ENCODE measurements around the gene PTPRD.

The PTPRD gene

GRCh38 chr9:10613419-10613818 lies 617 bp upstream of the PTPRD start:
- no peak overlapping the region for H3K27ac ChIP-seq (ENCODE audit: extremely low read depth, low read depth, low read length)
- POLR2A ChIA-PET: no interaction called here
- H3K4me3 ChIP-seq (ENCODE audit: low read depth, low read length): peak overlapping the region; percentile 48
- H3K4me1 ChIP-seq (ENCODE audit: control insufficient read depth, insufficient read depth, low read length): no peaks in the 10 kb centered on the region
- CTCF ChIA-PET: no interaction called here
- no peaks in the 10 kb centered on the region for H3K36me3 ChIP-seq (ENCODE audit: control insufficient read depth in 2 of 2, insufficient read depth in 1 of 2, low read length in 2 of 2)
- no peaks in the 10 kb centered on the region for H3K9me3 ChIP-seq (ENCODE audit: control insufficient read depth, insufficient read depth, low read depth, low read length)
- TF ChIP-seq ZXDB (tag by site-specific recombination; IDR thresholded peaks at IDR 0.05): no peak
- no peak for TF ChIP-seq INSM2 (tag by site-specific recombination; IDR thresholded peaks at IDR 0.05)
- TF ChIP-seq ZNF211 (tag by site-specific recombination; IDR thresholded peaks at IDR 0.05; ENCODE audit: low read depth): no peak
- no peak for TF ChIP-seq ZBTB7A (tag by site-specific recombination; IDR thresholded peaks at IDR 0.05; ENCODE audit: low read depth)
- TF ChIP-seq BCL11B (tag by site-specific recombination; IDR thresholded peaks at IDR 0.05; ENCODE audit: low read depth): no peak
- TF ChIP-seq ZFP3 (tag by site-specific recombination; IDR thresholded peaks at IDR 0.05; ENCODE audit: low read depth): no peak
- TF ChIP-seq ZNF521 (tag by site-specific recombination; IDR thresholded peaks at IDR 0.05): no peak
- TF ChIP-seq, protein P1, sequence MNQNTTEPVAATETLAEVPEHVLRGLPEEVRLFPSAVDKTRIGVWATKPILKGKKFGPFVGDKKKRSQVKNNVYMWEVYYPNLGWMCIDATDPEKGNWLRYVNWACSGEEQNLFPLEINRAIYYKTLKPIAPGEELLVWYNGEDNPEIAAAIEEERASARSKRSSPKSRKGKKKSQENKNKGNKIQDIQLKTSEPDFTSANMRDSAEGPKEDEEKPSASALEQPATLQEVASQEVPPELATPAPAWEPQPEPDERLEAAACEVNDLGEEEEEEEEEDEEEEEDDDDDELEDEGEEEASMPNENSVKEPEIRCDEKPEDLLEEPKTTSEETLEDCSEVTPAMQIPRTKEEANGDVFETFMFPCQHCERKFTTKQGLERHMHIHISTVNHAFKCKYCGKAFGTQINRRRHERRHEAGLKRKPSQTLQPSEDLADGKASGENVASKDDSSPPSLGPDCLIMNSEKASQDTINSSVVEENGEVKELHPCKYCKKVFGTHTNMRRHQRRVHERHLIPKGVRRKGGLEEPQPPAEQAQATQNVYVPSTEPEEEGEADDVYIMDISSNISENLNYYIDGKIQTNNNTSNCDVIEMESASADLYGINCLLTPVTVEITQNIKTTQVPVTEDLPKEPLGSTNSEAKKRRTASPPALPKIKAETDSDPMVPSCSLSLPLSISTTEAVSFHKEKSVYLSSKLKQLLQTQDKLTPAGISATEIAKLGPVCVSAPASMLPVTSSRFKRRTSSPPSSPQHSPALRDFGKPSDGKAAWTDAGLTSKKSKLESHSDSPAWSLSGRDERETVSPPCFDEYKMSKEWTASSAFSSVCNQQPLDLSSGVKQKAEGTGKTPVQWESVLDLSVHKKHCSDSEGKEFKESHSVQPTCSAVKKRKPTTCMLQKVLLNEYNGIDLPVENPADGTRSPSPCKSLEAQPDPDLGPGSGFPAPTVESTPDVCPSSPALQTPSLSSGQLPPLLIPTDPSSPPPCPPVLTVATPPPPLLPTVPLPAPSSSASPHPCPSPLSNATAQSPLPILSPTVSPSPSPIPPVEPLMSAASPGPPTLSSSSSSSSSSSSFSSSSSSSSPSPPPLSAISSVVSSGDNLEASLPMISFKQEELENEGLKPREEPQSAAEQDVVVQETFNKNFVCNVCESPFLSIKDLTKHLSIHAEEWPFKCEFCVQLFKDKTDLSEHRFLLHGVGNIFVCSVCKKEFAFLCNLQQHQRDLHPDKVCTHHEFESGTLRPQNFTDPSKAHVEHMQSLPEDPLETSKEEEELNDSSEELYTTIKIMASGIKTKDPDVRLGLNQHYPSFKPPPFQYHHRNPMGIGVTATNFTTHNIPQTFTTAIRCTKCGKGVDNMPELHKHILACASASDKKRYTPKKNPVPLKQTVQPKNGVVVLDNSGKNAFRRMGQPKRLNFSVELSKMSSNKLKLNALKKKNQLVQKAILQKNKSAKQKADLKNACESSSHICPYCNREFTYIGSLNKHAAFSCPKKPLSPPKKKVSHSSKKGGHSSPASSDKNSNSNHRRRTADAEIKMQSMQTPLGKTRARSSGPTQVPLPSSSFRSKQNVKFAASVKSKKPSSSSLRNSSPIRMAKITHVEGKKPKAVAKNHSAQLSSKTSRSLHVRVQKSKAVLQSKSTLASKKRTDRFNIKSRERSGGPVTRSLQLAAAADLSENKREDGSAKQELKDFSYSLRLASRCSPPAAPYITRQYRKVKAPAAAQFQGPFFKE (tag by site-specific recombination; IDR thresholded peaks at IDR 0.05; ENCODE audit: borderline replicate concordance): no peak
- TF ChIP-seq ZNF621 (tag by site-specific recombination; IDR thresholded peaks at IDR 0.05): no peak
- TF ChIP-seq ZNF394 (tag by site-specific recombination; IDR thresholded peaks at IDR 0.05; ENCODE audit: borderline replicate concordance): no peak
- no peak for TF ChIP-seq TRIM28 (IDR thresholded peaks at IDR 0.05; ENCODE audit: borderline replicate concordance, low read length)
- no peak for TF ChIP-seq MZF1 (tag by site-specific recombination; IDR thresholded peaks at IDR 0.05; ENCODE audit: borderline replicate concordance)
- no peak for TF ChIP-seq ZNF792 (tag by site-specific recombination; IDR thresholded peaks at IDR 0.05)
- TF ChIP-seq, protein P2, sequence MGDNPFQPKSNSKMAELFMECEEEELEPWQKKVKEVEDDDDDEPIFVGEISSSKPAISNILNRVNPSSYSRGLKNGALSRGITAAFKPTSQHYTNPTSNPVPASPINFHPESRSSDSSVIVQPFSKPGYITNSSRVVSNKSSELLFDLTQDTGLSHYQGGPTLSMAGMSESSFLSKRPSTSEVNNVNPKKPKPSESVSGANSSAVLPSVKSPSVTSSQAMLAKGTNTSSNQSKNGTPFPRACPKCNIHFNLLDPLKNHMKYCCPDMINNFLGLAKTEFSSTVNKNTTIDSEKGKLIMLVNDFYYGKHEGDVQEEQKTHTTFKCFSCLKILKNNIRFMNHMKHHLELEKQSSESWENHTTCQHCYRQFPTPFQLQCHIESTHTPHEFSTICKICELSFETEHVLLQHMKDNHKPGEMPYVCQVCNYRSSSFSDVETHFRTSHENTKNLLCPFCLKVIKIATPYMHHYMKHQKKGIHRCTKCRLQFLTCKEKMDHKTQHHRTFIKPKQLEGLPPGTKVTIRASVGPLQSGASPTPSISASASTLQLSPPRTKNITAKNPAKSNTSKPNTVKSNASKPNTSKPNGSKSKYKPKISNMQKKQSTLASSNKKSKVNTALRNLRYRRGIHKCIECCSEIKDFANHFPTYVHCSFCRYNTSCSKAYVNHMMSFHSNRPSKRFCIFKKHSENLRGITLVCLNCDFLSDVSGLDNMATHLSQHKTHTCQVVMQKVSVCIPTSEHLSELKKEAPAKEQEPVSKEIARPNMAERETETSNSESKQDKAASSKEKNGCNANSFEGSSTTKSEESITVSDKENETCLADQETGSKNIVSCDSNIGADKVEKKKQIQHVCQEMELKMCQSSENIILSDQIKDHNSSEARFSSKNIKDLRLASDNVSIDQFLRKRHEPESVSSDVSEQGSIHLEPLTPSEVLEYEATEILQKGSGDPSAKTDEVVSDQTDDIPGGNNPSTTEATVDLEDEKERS (tag by site-specific recombination; IDR thresholded peaks at IDR 0.05): no peak

DNA sequence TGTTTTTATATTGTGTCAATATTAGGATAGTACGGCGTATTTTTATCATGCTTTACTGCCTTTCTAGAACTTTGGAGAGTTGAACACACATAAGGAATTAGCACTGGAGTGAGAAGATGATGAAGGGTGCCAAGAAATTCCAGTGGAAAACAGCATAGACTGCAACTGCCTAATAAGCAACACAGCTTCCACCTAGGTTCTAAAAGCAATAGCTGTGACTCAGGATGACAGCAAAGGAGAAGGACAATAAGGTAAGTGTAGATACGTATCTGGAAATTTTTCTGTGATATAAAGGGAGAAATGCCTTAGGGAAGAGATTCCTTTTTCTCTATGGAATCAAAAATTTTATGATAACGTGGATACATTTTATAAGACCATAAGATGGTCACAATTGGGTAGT lies 7.4 kb downstream of the PTPRD start:
- Histone ChIP-seq H3K36me3 (ENCODE audit: control insufficient read depth in 2 of 2, insufficient read depth in 1 of 2, low read length in 2 of 2) (no peaks in the 10 kb centered on the region), H3K9me3 (ENCODE audit: control insufficient read depth, insufficient read depth, low read depth, low read length) (no peaks in the 10 kb centered on the region), H3K4me1 (ENCODE audit: control insufficient read depth, insufficient read depth, low read length) (no peaks in the 10 kb centered on the region), H3K4me3 (ENCODE audit: low read depth, low read length) (no peak overlapping the region), H3K27ac (ENCODE audit: extremely low read depth, low read depth, low read length) (no peak overlapping the region)
- POLR2A ChIA-PET: no interaction called here
- CTCF ChIA-PET: no interaction called here
- TF ChIP-seq ZNF221 (tag by site-specific recombination; IDR thresholded peaks at IDR 0.05; ENCODE audit: borderline replicate concordance): no peak
- TF ChIP-seq REST (tag by site-specific recombination; IDR thresholded peaks at IDR 0.05): no peak
- no peak for TF ChIP-seq YY2 (tag by site-specific recombination; IDR thresholded peaks at IDR 0.05)
- TF ChIP-seq ZNF707 (tag by site-specific recombination; IDR thresholded peaks at IDR 0.05): no peak
- no peak for TF ChIP-seq ZNF785 (tag by site-specific recombination; IDR thresholded peaks at IDR 0.05)
- TF ChIP-seq ZNF792 (tag by site-specific recombination; IDR thresholded peaks at IDR 0.05): no peak
- TF ChIP-seq ZFP3 (tag by site-specific recombination; IDR thresholded peaks at IDR 0.05; ENCODE audit: low read depth): no peak
- TF ChIP-seq ZNF211 (tag by site-specific recombination; IDR thresholded peaks at IDR 0.05; ENCODE audit: low read depth): no peak
- no peak for TF ChIP-seq ZNF404 (tag by site-specific recombination; IDR thresholded peaks at IDR 0.05)
- no peak for TF ChIP-seq ZNF354C (tag by site-specific recombination; IDR thresholded peaks at IDR 0.05; ENCODE audit: borderline replicate concordance, low read depth)
